ENCODE data around the gene DPP6.
A peak's percentile ranks its signal among the peaks of the same experiment; 100 is the strongest.

Gene DPP6

GRCh38 chr7:154912871-154913637 lies 860.9 kb downstream of the DPP6 start:
- Histone ChIP-seq H3K9ac (ENCODE audit: low read depth, low read length, poor library complexity, severe bottlenecking) (no peak overlapping the region), H3K36me3 (ENCODE audit: insufficient read depth, low read length) (no peaks in the 10 kb centered on the region), H3K9me2 (replicated peaks; ENCODE audit: low read depth, low read length) (no peaks in the 10 kb centered on the region), H3K4me3 (ENCODE audit: low read length, poor library complexity, severe bottlenecking) (no peak overlapping the region), H3K79me2 (ENCODE audit: insufficient read depth, low read length) (no peaks in the 10 kb centered on the region), H3K27me3 (ENCODE audit: insufficient read depth, low read length, poor library complexity, severe bottlenecking) (no peaks in the 10 kb centered on the region), H3F3A (ENCODE audit: low read depth) (0 out of 2 replicates have a peak, but pooled peaks cover 6% of the 10 kb centered on the region), H3K4me1 (ENCODE audit: insufficient read depth, low read length, poor library complexity, severe bottlenecking) (peaks cover 5% of the 10 kb centered on the region), H3K4me2 (ENCODE audit: low read depth, low read length, poor library complexity, severe bottlenecking) (no peak overlapping the region), H2AFZ (ENCODE audit: low read length) (no peak overlapping the region), H3K9me3 (ENCODE audit: insufficient read depth, low read depth, low read length) (no peaks in the 10 kb centered on the region), H4K20me1 (ENCODE audit: insufficient read depth, low read length, poor library complexity, severe bottlenecking) (no peaks in the 10 kb centered on the region)
- TF ChIP-seq, protein P1, sequence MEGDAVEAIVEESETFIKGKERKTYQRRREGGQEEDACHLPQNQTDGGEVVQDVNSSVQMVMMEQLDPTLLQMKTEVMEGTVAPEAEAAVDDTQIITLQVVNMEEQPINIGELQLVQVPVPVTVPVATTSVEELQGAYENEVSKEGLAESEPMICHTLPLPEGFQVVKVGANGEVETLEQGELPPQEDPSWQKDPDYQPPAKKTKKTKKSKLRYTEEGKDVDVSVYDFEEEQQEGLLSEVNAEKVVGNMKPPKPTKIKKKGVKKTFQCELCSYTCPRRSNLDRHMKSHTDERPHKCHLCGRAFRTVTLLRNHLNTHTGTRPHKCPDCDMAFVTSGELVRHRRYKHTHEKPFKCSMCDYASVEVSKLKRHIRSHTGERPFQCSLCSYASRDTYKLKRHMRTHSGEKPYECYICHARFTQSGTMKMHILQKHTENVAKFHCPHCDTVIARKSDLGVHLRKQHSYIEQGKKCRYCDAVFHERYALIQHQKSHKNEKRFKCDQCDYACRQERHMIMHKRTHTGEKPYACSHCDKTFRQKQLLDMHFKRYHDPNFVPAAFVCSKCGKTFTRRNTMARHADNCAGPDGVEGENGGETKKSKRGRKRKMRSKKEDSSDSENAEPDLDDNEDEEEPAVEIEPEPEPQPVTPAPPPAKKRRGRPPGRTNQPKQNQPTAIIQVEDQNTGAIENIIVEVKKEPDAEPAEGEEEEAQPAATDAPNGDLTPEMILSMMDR (conservative IDR thresholded peaks at IDR 0.05; ENCODE audit: low read length) = no peak
- TF ChIP-seq EZH2phosphoT487 (IDR thresholded peaks at IDR 0.05; ENCODE audit: borderline replicate concordance) = no peak

- Histone ChIP-seq H3K4me3 (ENCODE audit: low read length, poor library complexity, severe bottlenecking) (no peak overlapping the region), H3K36me3 (ENCODE audit: insufficient read depth, low read length) (no peaks in the 10 kb centered on the region), H3K4me2 (ENCODE audit: low read depth, low read length, poor library complexity, severe bottlenecking) (no peak overlapping the region), H3K9me2 (replicated peaks; ENCODE audit: low read depth, low read length) (no peaks in the 10 kb centered on the region), H3K9ac (ENCODE audit: low read depth, low read length, poor library complexity, severe bottlenecking) (no peak overlapping the region), H4K20me1 (ENCODE audit: insufficient read depth, low read length, poor library complexity, severe bottlenecking) (no peaks in the 10 kb centered on the region), H3K27me3 (ENCODE audit: insufficient read depth, low read length, poor library complexity, severe bottlenecking) (no peaks in the 10 kb centered on the region), H3K79me2 (ENCODE audit: insufficient read depth, low read length) (no peaks in the 10 kb centered on the region), H3K9me3 (ENCODE audit: insufficient read depth, low read depth, low read length) (no peaks in the 10 kb centered on the region), H2AFZ (ENCODE audit: low read length) (no peak overlapping the region), H3F3A (ENCODE audit: low read depth) (0 out of 2 replicates have a peak, but pooled peaks cover 2% of the 10 kb centered on the region), H3K4me1 (ENCODE audit: insufficient read depth, low read length, poor library complexity, severe bottlenecking) (peaks cover 1% of the 10 kb centered on the region)
- no peak for TF ChIP-seq EZH2phosphoT487 (IDR thresholded peaks at IDR 0.05; ENCODE audit: borderline replicate concordance)
- TF ChIP-seq, protein P1 (conservative IDR thresholded peaks at IDR 0.05; ENCODE audit: low read length) = peak; percentile 82
Observed at GRCh38 chr7:154913638-154914307, 861.6 kb downstream of the DPP6 start.

- no peak overlapping the region for H3K4me2 ChIP-seq (ENCODE audit: low read depth, low read length, poor library complexity, severe bottlenecking)
- H2AFZ ChIP-seq (ENCODE audit: low read length) = no peak overlapping the region
Observed at GRCh38 chr7:154914308-154914995, 862.3 kb downstream of the DPP6 start.

More at GRCh38 chr7:154914308-154914995, 862.3 kb downstream of the DPP6 start:
- Histone ChIP-seq H3K9me3 (ENCODE audit: insufficient read depth, low read depth, low read length) (no peaks in the 10 kb centered on the region), H4K20me1 (ENCODE audit: insufficient read depth, low read length, poor library complexity, severe bottlenecking) (no peaks in the 10 kb centered on the region), H3K79me2 (ENCODE audit: insufficient read depth, low read length) (no peaks in the 10 kb centered on the region), H3K9me2 (replicated peaks; ENCODE audit: low read depth, low read length) (no peaks in the 10 kb centered on the region), H3F3A (ENCODE audit: low read depth) (no peaks in the 10 kb centered on the region), H3K4me1 (ENCODE audit: insufficient read depth, low read length, poor library complexity, severe bottlenecking) (no peaks in the 10 kb centered on the region), H3K27me3 (ENCODE audit: insufficient read depth, low read length, poor library complexity, severe bottlenecking) (no peaks in the 10 kb centered on the region), H3K4me3 (ENCODE audit: low read length, poor library complexity, severe bottlenecking) (no peak overlapping the region), H3K36me3 (ENCODE audit: insufficient read depth, low read length) (no peaks in the 10 kb centered on the region), H3K9ac (ENCODE audit: low read depth, low read length, poor library complexity, severe bottlenecking) (no peak overlapping the region)
- no peak for TF ChIP-seq EZH2phosphoT487 (IDR thresholded peaks at IDR 0.05; ENCODE audit: borderline replicate concordance)
- TF ChIP-seq, protein P1 (conservative IDR thresholded peaks at IDR 0.05; ENCODE audit: low read length) = no peak

All from Loucy (cell line).